ENCODE data around the gene TRABD2B. TPM values are rescaled to one million over a fixed set of nuclear protein-coding genes. Genes with fewer than 3 reads are reported as not detected.

TRABD2B gene
- total RNA-seq, 2 experiments from 2014 or later, result not detected

DNA sequence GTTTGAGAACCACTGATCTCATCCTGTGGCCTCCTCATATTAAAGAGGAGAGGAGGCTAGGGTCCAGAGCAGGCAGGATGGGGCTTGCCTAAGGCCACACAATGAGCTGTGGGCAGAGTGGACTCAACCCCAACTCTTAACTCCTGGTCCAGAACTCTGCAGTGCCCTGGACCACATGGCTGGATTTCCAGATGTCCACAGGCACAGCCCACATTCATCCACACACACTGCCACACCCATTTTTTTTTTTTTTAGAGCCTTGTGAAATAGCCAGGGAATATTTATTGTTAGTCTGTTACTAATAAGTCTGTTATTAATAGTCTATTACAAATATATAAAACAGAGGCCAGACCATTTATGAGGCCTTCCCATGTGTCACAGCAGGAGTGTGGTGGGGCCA, 192.2 kb downstream of the TRABD2B start:
- DNase-seq, result no peak
- Mint-ChIP-seq H3K27ac (no peak overlapping the region), H3K36me3 (ENCODE audit: low read depth) (no peaks in the 10 kb centered on the region), H3K4me3 (no peak overlapping the region), H3K27me3 (ENCODE audit: low read depth) (no peaks in the 10 kb centered on the region), H3K4me1 (ENCODE audit: low read depth) (no peaks in the 10 kb centered on the region), H3K9me3 (no peaks in the 10 kb centered on the region)
- intact Hi-C loops (cut with micrococcal nuclease), result no loop called here
- CTCF ChIA-PET, result no interaction called here

DNA sequence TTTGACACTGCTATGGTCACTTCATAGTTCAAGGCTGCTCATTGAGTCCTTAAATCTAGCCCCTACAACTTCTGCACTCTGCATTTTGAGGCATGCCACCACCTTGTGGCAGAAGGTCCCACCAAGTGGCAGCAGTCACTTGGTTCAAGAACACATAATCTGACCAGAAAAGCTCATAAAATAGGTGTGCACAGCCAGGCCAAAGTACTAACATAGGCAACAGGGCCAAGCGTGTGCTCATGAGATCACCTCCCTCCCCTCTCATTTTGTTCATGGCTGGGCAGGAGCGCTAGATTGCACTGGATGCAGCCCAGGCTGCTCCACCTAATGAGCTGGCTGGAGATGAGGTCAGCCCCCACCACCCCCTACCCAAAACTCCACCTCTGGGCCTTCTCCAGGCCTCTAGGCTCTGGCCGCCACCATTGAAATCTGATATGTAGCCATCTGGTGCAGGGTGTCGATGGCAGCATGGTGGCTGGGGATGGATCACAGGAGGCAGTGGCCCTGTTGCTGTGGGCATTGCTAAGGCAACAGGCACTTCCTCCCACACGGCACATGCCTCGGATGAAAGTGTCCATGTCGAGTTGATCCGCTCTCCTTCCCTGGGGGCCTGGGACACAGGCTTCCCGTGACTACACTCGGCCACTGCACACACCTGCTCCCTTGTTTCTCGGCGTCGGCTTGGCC, 193.2 kb downstream of the TRABD2B start:
- H3K36me3 Mint-ChIP-seq (ENCODE audit: low read depth), result no peaks in the 10 kb centered on the region
- no peak overlapping the region for H3K27ac Mint-ChIP-seq
- CTCF ChIA-PET, result no interaction called here
- H3K4me1 Mint-ChIP-seq (ENCODE audit: low read depth), result no peaks in the 10 kb centered on the region
- no peak overlapping the region for H3K4me3 Mint-ChIP-seq
- intact Hi-C loops (cut with micrococcal nuclease), result no loop called here
- DNase-seq, result no peak
- H3K27me3 Mint-ChIP-seq (ENCODE audit: low read depth), result no peaks in the 10 kb centered on the region
- no peaks in the 10 kb centered on the region for H3K9me3 Mint-ChIP-seq

GRCh38 chr1:47797575-47797974, 199.6 kb downstream of the TRABD2B start:
- Mint-ChIP-seq H3K36me3 (ENCODE audit: low read depth) (no peaks in the 10 kb centered on the region), H3K27me3 (ENCODE audit: low read depth) (no peaks in the 10 kb centered on the region), H3K4me1 (ENCODE audit: low read depth) (no peaks in the 10 kb centered on the region), H3K4me3 (no peak overlapping the region), H3K9me3 (no peaks in the 10 kb centered on the region), H3K27ac (no peak overlapping the region)
- CTCF ChIA-PET, result no interaction called here
- DNase-seq, result no peak
- intact Hi-C loops (cut with micrococcal nuclease), result no loop called here

DNA sequence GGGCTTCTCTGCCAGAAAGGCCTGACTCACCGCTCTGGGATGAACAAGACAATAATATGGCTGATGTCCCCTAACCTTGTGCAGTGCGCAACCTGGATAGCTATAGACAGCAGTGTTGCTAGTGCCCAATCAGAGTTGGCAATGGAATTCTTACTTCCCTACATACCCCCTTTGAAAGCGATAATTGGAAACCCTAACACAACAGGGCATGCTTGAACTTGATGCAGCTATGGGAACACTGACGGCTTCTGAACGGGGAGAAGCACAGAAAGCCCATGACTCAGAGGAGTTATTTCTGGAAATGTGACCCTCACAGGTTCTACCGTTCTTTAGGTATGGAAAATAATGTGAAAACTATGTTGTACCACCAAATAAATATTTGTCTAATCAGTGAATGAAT, 200.6 kb downstream of the TRABD2B start:
- no peaks in the 10 kb centered on the region for H3K9me3 Mint-ChIP-seq
- no peaks in the 10 kb centered on the region for H3K36me3 Mint-ChIP-seq (ENCODE audit: low read depth)
- intact Hi-C loops (cut with micrococcal nuclease), result no loop called here
- H3K27me3 Mint-ChIP-seq (ENCODE audit: low read depth), result no peaks in the 10 kb centered on the region
- H3K4me3 Mint-ChIP-seq, result no peak overlapping the region
- CTCF ChIA-PET, result no interaction called here
- no peak overlapping the region for H3K27ac Mint-ChIP-seq
- DNase-seq, result no peak
- no peaks in the 10 kb centered on the region for H3K4me1 Mint-ChIP-seq (ENCODE audit: low read depth)

DNA sequence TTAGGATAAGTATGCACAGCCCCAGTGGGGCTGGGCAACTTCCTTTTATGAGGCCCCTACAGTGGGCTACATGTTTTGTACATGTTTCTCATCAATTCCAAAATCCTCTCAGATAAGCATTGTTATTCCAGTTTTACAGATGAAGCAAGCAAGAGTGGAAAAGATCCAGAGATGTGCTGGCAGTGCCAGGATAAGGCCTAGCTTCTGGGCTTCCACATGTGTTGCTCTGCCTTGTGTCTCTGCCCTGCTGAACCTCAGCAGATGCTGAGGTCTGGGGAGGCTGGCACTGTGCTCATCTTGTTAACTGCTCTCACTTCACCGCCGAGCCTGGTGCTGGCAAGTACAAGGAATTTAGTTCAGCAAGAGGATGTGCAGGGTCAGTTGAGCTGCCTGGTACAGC, 202.1 kb downstream of the TRABD2B start:
- H3K4me1 Mint-ChIP-seq (ENCODE audit: low read depth), result no peaks in the 10 kb centered on the region
- H3K4me3 Mint-ChIP-seq, result no peak overlapping the region
- H3K36me3 Mint-ChIP-seq (ENCODE audit: low read depth), result no peaks in the 10 kb centered on the region
- no peaks in the 10 kb centered on the region for H3K27me3 Mint-ChIP-seq (ENCODE audit: low read depth)
- intact Hi-C loops (cut with micrococcal nuclease), result no loop called here
- H3K9me3 Mint-ChIP-seq, result no peaks in the 10 kb centered on the region
- CTCF ChIA-PET, result no interaction called here
- no peak overlapping the region for H3K27ac Mint-ChIP-seq
- DNase-seq, result no peak

- Mint-ChIP-seq H3K4me3 (no peak overlapping the region), H3K36me3 (ENCODE audit: low read depth) (no peaks in the 10 kb centered on the region), H3K27ac (no peak overlapping the region), H3K4me1 (ENCODE audit: low read depth) (no peaks in the 10 kb centered on the region), H3K27me3 (ENCODE audit: low read depth) (no peaks in the 10 kb centered on the region), H3K9me3 (no peaks in the 10 kb centered on the region)
- no peak for DNase-seq
- CTCF ChIA-PET, result no interaction called here
- intact Hi-C loops (cut with micrococcal nuclease), result no loop called here
These were observed 202.7 kb downstream of the TRABD2B start for GRCh38 chr1:47794530-47794929.

DNA sequence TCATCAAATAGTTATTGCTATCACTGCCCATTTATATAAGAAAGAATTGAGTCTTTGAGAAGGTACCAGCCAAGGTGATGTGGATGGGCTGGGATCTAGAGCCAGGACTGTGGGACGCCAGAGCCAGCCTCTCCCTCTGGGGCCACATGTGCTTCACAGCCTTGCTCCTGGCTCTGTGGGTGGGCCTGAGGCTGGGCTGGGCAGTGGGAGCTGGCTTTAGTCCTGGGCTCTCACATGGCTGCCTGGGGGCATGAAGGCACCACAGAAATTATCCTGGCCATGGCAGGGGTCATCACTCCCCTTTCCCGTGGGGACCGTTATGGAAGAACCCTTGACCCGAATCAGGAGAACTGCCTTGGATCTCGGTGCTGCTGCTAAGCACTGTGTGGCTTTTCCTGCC, 203.1 kb downstream of the TRABD2B start:
- H3K36me3 Mint-ChIP-seq (ENCODE audit: low read depth), result no peaks in the 10 kb centered on the region
- H3K4me1 Mint-ChIP-seq (ENCODE audit: low read depth), result no peaks in the 10 kb centered on the region
- CTCF ChIA-PET, result no interaction called here
- H3K27ac Mint-ChIP-seq, result no peak overlapping the region
- no peaks in the 10 kb centered on the region for H3K9me3 Mint-ChIP-seq
- no peak for DNase-seq
- intact Hi-C loops (cut with micrococcal nuclease), result no loop called here
- H3K4me3 Mint-ChIP-seq, result no peak overlapping the region
- H3K27me3 Mint-ChIP-seq (ENCODE audit: low read depth), result no peaks in the 10 kb centered on the region

- DNase-seq, result no peak
- Mint-ChIP-seq H3K4me1 (ENCODE audit: low read depth) (no peaks in the 10 kb centered on the region), H3K9me3 (no peaks in the 10 kb centered on the region), H3K27me3 (ENCODE audit: low read depth) (no peaks in the 10 kb centered on the region), H3K27ac (no peak overlapping the region), H3K4me3 (no peak overlapping the region), H3K36me3 (ENCODE audit: low read depth) (no peaks in the 10 kb centered on the region)
- CTCF ChIA-PET, result no interaction called here
- intact Hi-C loops (cut with micrococcal nuclease), result no loop called here
These were observed 203.6 kb downstream of the TRABD2B start for GRCh38 chr1:47793563-47793962.

- H3K36me3 Mint-ChIP-seq (ENCODE audit: low read depth), result no peaks in the 10 kb centered on the region
These were observed 204.4 kb downstream of the TRABD2B start for GRCh38 chr1:47792779-47793178.

DNA sequence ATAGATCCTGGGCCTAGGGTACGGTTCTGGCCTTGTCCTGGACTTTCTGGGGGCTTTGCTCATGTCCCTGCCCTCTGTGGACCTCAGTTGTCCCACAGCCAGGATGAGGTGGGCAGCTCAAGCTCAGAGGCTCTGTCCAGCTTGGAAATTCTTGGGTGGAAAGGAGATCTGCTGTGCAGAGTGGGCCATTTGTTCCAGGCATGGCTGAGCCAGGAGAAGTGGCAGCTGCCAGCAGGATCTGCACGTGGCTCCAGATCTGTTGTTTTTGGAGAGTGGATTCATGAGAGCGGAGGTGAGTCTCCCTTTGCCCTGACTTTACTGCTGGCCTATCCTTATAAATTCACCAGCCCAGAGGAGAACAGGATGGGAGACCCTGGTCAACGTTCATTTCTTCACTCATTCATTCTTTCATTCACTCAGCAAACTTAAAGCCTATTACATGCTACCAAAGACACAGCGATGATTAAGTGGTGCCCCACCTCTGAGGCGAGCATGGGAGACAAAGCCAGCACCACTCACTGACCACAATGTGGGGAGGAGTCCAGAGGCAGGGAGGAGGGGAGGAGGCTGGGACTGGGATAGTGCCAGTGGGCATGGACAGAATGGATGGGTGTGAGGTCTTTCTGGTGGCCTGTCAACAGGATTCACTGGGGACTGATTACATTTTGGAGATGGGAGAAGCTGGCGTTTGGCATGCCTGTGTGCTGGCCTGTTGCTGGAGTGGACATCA, 205.1 kb downstream of the TRABD2B start:
- Mint-ChIP-seq H3K9me3 (no peaks in the 10 kb centered on the region), H3K27ac (no peak overlapping the region), H3K36me3 (ENCODE audit: low read depth) (no peaks in the 10 kb centered on the region), H3K4me1 (ENCODE audit: low read depth) (no peaks in the 10 kb centered on the region), H3K4me3 (no peak overlapping the region), H3K27me3 (ENCODE audit: low read depth) (no peaks in the 10 kb centered on the region)
- intact Hi-C loops (cut with micrococcal nuclease), result no loop called here
- CTCF ChIA-PET, result no interaction called here
- DNase-seq, result no peak

More at GRCh38 chr1:47792779-47793178, 204.4 kb downstream of the TRABD2B start:
- CTCF ChIA-PET, result no interaction called here
- Mint-ChIP-seq H3K27me3 (ENCODE audit: low read depth) (no peaks in the 10 kb centered on the region), H3K9me3 (no peaks in the 10 kb centered on the region), H3K27ac (no peak overlapping the region), H3K4me1 (ENCODE audit: low read depth) (no peaks in the 10 kb centered on the region), H3K4me3 (no peak overlapping the region)
- DNase-seq, result no peak
- intact Hi-C loops (cut with micrococcal nuclease), result no loop called here

GRCh38 chr1:47788761-47789160, 208.4 kb downstream of the TRABD2B start:
- DNase-seq, result no peak
- H3K27me3 Mint-ChIP-seq (ENCODE audit: low read depth), result no peaks in the 10 kb centered on the region
- no peaks in the 10 kb centered on the region for H3K36me3 Mint-ChIP-seq (ENCODE audit: low read depth)
- H3K27ac Mint-ChIP-seq, result no peak overlapping the region
- H3K9me3 Mint-ChIP-seq, result no peaks in the 10 kb centered on the region
- CTCF ChIA-PET, result no interaction called here
- no peak overlapping the region for H3K4me3 Mint-ChIP-seq
- no peaks in the 10 kb centered on the region for H3K4me1 Mint-ChIP-seq (ENCODE audit: low read depth)
- intact Hi-C loops (cut with micrococcal nuclease), result no loop called here

DNA sequence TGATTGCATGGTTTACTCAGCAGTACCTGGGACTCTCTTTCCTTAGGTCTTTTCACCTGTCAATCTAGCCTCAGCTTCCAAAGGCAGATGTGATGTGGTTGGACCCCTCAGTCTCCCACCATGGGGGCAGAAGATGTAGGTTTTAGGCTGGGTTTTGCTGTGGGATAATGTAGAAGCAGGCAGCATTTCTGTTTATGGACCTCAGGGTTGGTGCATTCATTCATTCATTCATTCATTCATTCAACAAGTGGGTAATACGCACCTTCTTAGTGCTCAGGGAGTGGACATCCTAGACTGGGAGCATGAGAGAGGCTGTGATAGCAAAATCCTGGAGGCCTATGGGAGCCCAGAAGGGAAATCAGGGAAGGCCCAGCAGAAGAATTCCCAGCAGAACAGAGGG, 209.6 kb downstream of the TRABD2B start:
- DNase-seq, result no peak
- H3K27me3 Mint-ChIP-seq (ENCODE audit: low read depth), result no peaks in the 10 kb centered on the region
- no peaks in the 10 kb centered on the region for H3K4me1 Mint-ChIP-seq (ENCODE audit: low read depth)
- no peak overlapping the region for H3K4me3 Mint-ChIP-seq
- CTCF ChIA-PET, result no interaction called here
- H3K9me3 Mint-ChIP-seq, result no peaks in the 10 kb centered on the region
- intact Hi-C loops (cut with micrococcal nuclease), result no loop called here
- no peaks in the 10 kb centered on the region for H3K36me3 Mint-ChIP-seq (ENCODE audit: low read depth)
- H3K27ac Mint-ChIP-seq, result no peak overlapping the region

DNA sequence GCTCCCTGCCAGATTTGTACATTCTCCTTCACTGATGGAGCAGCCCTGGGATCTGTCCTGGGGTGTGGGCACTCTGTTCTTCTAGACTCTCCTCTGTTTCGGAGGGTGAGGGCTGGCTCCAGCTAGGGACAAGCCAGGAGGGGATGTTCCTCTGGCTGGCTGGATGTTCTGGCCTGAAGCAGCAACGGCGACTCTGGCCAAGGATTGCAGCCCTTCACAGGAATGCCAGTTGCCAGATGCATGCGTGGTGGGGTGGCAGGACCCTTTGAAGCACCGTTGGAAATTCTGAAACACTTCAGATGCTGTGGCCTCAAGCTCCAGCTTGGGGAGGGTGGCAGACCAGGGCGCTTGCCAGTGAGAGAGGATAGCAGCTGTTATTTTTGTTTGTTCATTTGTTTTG, 210.9 kb downstream of the TRABD2B start:
- Mint-ChIP-seq H3K27ac (no peak overlapping the region), H3K4me1 (ENCODE audit: low read depth) (no peaks in the 10 kb centered on the region), H3K4me3 (no peak overlapping the region), H3K36me3 (ENCODE audit: low read depth) (no peaks in the 10 kb centered on the region), H3K27me3 (ENCODE audit: low read depth) (no peaks in the 10 kb centered on the region), H3K9me3 (no peaks in the 10 kb centered on the region)
- DNase-seq, result no peak
- intact Hi-C loops (cut with micrococcal nuclease), result no loop called here
- CTCF ChIA-PET, result no interaction called here
